OCI-LY3 (cell line): ENCODE results near the gene CCR8.

Source experiments
- H2AFZ ChIP-seq: fragments of 200-600, 300-600 bp; shearing (Covaris generic); 2 replicates; pipeline ENCODE4 v1.6.0; 2014; ENCODE audit warnings: antibody characterized with exemption, low read depth, low read length
- H3K27ac ChIP-seq: fragments of 200-600, 300-600 bp; sonication (generic); 2 replicates; pipeline ENCODE4 v1.5.1; 2014; ENCODE audit warnings: mild to moderate bottlenecking, low read length, moderate library complexity, mixed read lengths
- H3K27me3 ChIP-seq: fragments of 200-600, 300-600 bp; sonication (generic); 2 replicates; pipeline ENCODE4 v1.6.1; 2014; ENCODE audit warnings: low read depth, low read length, mixed read lengths
- H3K36me3 ChIP-seq: fragments of 200-600, 300-600 bp; sonication (generic); replicated peaks from 2 replicates; pipeline ENCODE3; 2014; ENCODE audit warnings: low read depth, low read length, mixed read lengths
- H3K4me1 ChIP-seq: fragments of 300-600, 200-600 bp; sonication (generic); 2 replicates; pipeline ENCODE4 v1.6.1; 2014; ENCODE audit warnings: low read length, mixed read lengths
- H3K4me2 ChIP-seq: fragments of 200-600, 300-600 bp; sonication (generic); 2 replicates; pipeline ENCODE4 v1.6.1; 2014; ENCODE audit warnings: low read length, mixed read lengths
- H3K4me3 ChIP-seq: fragments of 300-600, 200-600 bp; sonication (generic); 2 replicates; pipeline ENCODE4 v1.5.1; 2014; ENCODE audit warnings: antibody characterized with exemption, mild to moderate bottlenecking, low read length, moderate library complexity
- H3K79me2 ChIP-seq: fragments of 300-600, 200-600 bp; shearing (Covaris generic); 2 replicates; pipeline ENCODE4 v1.6.1; 2014; ENCODE audit warnings: mild to moderate bottlenecking, low read length, mixed read lengths
- H3K9ac ChIP-seq: fragments of 300-600, 200-600 bp; shearing (Covaris generic); 2 replicates; pipeline ENCODE4 v1.6.0; 2014; ENCODE audit warnings: mild to moderate bottlenecking, low read length, moderate library complexity
- H3K9me3 ChIP-seq: fragments of 200-600, 300-600 bp; shearing (Covaris generic); 2 replicates; pipeline ENCODE4 v1.6.1; 2014; ENCODE audit warnings: low read length, mixed read lengths; ENCODE audit not compliant: insufficient read depth
- H4K20me1 ChIP-seq: fragments of 200-600, 300-600 bp; sonication (generic); 2 replicates; pipeline ENCODE4 v1.6.1; 2016; ENCODE audit warnings: low read length, mixed read lengths; ENCODE audit not compliant: insufficient read depth
- CTCF ChIP-seq: fragments of 200-600, 300-600 bp; sonication (generic); IDR thresholded peaks from 2 replicates; pipeline ENCODE4 v1.5.1; 2014; ENCODE audit warnings: antibody characterized with exemption, low read length, low read depth
- EZH2phosphoT487 ChIP-seq: fragments of 200-600 bp; shearing (Covaris generic); IDR thresholded peaks from 2 replicates; pipeline ENCODE4 v1.6.1; 2018; ENCODE audit warnings: antibody characterized with exemption, mixed run types, low read depth

CCR8 gene

GRCh38 chr3:39334205-39334604 lies 4.7 kb downstream of the CCR8 start:
- Histone ChIP-seq H3K27me3 (no peaks in the 10 kb centered on the region), H3K9ac (no peak overlapping the region), H4K20me1 (no peaks in the 10 kb centered on the region), H3K36me3 (no peaks in the 10 kb centered on the region), H3K4me1 (peaks cover 4% of the 10 kb centered on the region), H3K27ac (no peak overlapping the region), H3K79me2 (no peaks in the 10 kb centered on the region), H3K9me3 (no peaks in the 10 kb centered on the region), H3K4me3 (no peak overlapping the region), H2AFZ (no peak overlapping the region), H3K4me2 (no peak overlapping the region)
- TF ChIP-seq CTCF (no peak), EZH2phosphoT487 (no peak)

- Histone ChIP-seq H3K27me3 (peaks cover 4% of the 10 kb centered on the region; the same call in 1 of the 2 replicates), H3K9me3 (no peaks in the 10 kb centered on the region), H3K9ac (no peak overlapping the region), H3K27ac (no peak overlapping the region), H3K4me3 (no peak overlapping the region), H3K79me2 (no peaks in the 10 kb centered on the region), H3K4me2 (no peak overlapping the region), H3K4me1 (no peaks in the 10 kb centered on the region), H4K20me1 (no peaks in the 10 kb centered on the region), H3K36me3 (no peaks in the 10 kb centered on the region), H2AFZ (no peak overlapping the region)
- no peak for TF ChIP-seq CTCF
- no peak for TF ChIP-seq EZH2phosphoT487
Measured at GRCh38 chr3:39338201-39338600, 8.7 kb downstream of the CCR8 start.

GRCh38 chr3:39339086-39339485 lies 9.6 kb downstream of the CCR8 start:
- H4K20me1 ChIP-seq: no peaks in the 10 kb centered on the region
- H3K36me3 ChIP-seq: no peaks in the 10 kb centered on the region
- H3K27me3 ChIP-seq: peaks cover 4% of the 10 kb centered on the region; the same call in 1 of the 2 replicates
- no peaks in the 10 kb centered on the region for H3K4me1 ChIP-seq
- H3K9me3 ChIP-seq: no peaks in the 10 kb centered on the region
- H3K27ac ChIP-seq: no peak overlapping the region
- H2AFZ ChIP-seq: no peak overlapping the region
- H3K4me2 ChIP-seq: no peak overlapping the region
- H3K79me2 ChIP-seq: no peaks in the 10 kb centered on the region
- no peak overlapping the region for H3K9ac ChIP-seq
- H3K4me3 ChIP-seq: no peak overlapping the region
- TF ChIP-seq CTCF (no peak), EZH2phosphoT487 (no peak)

- no peak overlapping the region for H3K4me3 ChIP-seq
- no peaks in the 10 kb centered on the region for H4K20me1 ChIP-seq
- peaks cover 4% of the 10 kb centered on the region; the same call in 1 of the 2 replicates for H3K27me3 ChIP-seq
- no peak overlapping the region for H3K4me2 ChIP-seq
- no peak overlapping the region for H3K9ac ChIP-seq
- H2AFZ ChIP-seq: no peak overlapping the region
- TF ChIP-seq CTCF (no peak), EZH2phosphoT487 (no peak)
- H3K36me3 ChIP-seq: no peaks in the 10 kb centered on the region
- no peaks in the 10 kb centered on the region for H3K79me2 ChIP-seq
- no peak overlapping the region for H3K27ac ChIP-seq
- H3K9me3 ChIP-seq: no peaks in the 10 kb centered on the region
- peaks cover 16% of the 10 kb centered on the region for H3K4me1 ChIP-seq
Measured at GRCh38 chr3:39343076-39343717, 13.7 kb downstream of the CCR8 start.
